Thyroid gland (tissue), 4 donors: ENCODE measurements around the gene LAMTOR1. TPM values are rescaled to one million over a fixed set of nuclear protein-coding genes. Genes with fewer than 3 reads are reported as not detected.

Source experiments
- DNase-seq, 2 donors: peaks; one replicate each; pipeline ENCODE4 v3.0.0-alpha.2; 2019
- H3K27ac ChIP-seq, 3 donors: fragments of 200-600 bp; sonication (generic); 1 replicate in 2 of 3; 2 replicates in 1 of 3; pipeline ENCODE4 v1.5.1; 2016 to 2019; ENCODE audit warnings: mild to moderate bottlenecking in 1 of 3, moderate library complexity in 1 of 3
- H3K27me3 ChIP-seq: fragments of 200-600 bp; sonication (generic); one replicate; pipeline ENCODE4 v1.5.1; 2019
- H3K36me3 ChIP-seq, 2 donors: fragments of 200-600 bp; sonication (generic); one replicate each; pipeline ENCODE4 v1.5.1; 2016 to 2019
- H3K4me1 ChIP-seq, 2 donors: fragments of 200-600 bp; sonication (generic); one replicate each; pipeline ENCODE4 v1.5.1; 2017 to 2019
- H3K4me3 ChIP-seq, 3 donors: fragments of 200-600 bp; sonication (generic); replicated peaks in 1 of 3; 1 replicate in 2 of 3; 2 replicates in 1 of 3; pipeline ENCODE4 v1.5.1; 2016; ENCODE audit warnings: mild to moderate bottlenecking in 1 of 3
- H3K9me3 ChIP-seq: fragments of 200-600 bp; sonication (generic); one replicate; pipeline ENCODE4 v1.5.1; 2017
- POLR2A ChIP-seq, 2 donors: fragments of 450-650 bp; IDR thresholded peaks; one replicate each; pipeline ENCODE4 v1.6.1; 2017; ENCODE audit warnings: antibody characterized with exemption in 2 of 2, mild to moderate bottlenecking in 2 of 2, moderate library complexity in 1 of 2
- WGBS, 2 donors: methylation state at CpG; one replicate each; pipeline ENCODE4 v1.1.5; 2017; 5-methylcytosine and 5-hydroxymethylcytosine counted together
- intact Hi-C: fragments of 100-400 bp; cut with DNase I; formaldehyde crosslinking; loops from one replicate; pipeline ENCODE4 v1.15.1; 2023
- total RNA-seq, 4 donors: library from RNA; depleted of rRNA; stranded (reverse); fragments of >200 nt; gene quantifications; one replicate each; pipeline ENCODE4 v1.2.3, GENCODE V29; 2016
- TF ChIP-seq, protein P1 (sequence below), 6 experiments: fragments of 200-600 bp in 3 of 6; fragments of 450-650 bp in 3 of 6; sonication (generic) in 3 of 6; IDR thresholded peaks; one replicate each; pipeline ENCODE4 v1.5.1; 2016 to 2019; ENCODE audit warnings: antibody characterized with exemption in 6 of 6, mild to moderate bottlenecking in 2 of 6, inconsistent platforms in 1 of 6, moderate library complexity in 1 of 6

LAMTOR1 gene
- total RNA-seq, 4 donors from 2014 or later, result 127 to 204 (median 182) TPM

DNA sequence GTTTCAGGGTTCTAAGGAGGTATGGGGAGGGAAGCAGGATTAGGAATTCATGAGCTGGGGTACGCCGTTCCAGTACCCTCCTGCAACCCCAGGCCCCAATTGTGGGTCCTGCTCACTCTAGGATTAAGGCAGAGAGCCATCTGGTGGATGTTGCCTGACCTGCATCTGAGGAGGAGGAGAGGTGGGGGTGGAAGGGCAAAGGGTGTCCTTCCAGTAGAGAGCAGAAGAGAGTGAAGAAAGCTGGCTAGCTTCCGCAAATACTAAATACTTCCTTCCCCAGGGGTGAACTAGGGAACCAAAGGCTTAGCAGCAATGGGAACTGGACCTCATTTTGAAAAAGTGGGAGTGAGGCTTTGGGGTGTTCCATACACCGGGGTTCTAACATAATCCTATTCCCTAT is 11.8 kb downstream of the LAMTOR1 start:
- Histone ChIP-seq H3K27ac (peak overlapping the region; percentile 47 to 59 (median 51)), H3K4me3 (no peak overlapping the region), H3K27me3 (no peaks in the 10 kb centered on the region), H3K9me3 (no peaks in the 10 kb centered on the region), H3K4me1 (peaks cover 25 to 30% of the 10 kb centered on the region in 2 donors), H3K36me3 (peaks cover 0 to 6% of the 10 kb centered on the region in 2 donors)
- intact Hi-C loops, result no loop called here
- TF ChIP-seq, protein P1, sequence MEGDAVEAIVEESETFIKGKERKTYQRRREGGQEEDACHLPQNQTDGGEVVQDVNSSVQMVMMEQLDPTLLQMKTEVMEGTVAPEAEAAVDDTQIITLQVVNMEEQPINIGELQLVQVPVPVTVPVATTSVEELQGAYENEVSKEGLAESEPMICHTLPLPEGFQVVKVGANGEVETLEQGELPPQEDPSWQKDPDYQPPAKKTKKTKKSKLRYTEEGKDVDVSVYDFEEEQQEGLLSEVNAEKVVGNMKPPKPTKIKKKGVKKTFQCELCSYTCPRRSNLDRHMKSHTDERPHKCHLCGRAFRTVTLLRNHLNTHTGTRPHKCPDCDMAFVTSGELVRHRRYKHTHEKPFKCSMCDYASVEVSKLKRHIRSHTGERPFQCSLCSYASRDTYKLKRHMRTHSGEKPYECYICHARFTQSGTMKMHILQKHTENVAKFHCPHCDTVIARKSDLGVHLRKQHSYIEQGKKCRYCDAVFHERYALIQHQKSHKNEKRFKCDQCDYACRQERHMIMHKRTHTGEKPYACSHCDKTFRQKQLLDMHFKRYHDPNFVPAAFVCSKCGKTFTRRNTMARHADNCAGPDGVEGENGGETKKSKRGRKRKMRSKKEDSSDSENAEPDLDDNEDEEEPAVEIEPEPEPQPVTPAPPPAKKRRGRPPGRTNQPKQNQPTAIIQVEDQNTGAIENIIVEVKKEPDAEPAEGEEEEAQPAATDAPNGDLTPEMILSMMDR (IDR thresholded peaks at IDR 0.05), result peak; percentile 47 to 97 (median 86)
- no peak for TF ChIP-seq POLR2A (IDR thresholded peaks at IDR 0.05)
- peak; percentile 77 to 78 for DNase-seq
- WGBS, 2 donors, result 33 to 36% methylated on average over 4 of the region's 4 CpGs

DNA sequence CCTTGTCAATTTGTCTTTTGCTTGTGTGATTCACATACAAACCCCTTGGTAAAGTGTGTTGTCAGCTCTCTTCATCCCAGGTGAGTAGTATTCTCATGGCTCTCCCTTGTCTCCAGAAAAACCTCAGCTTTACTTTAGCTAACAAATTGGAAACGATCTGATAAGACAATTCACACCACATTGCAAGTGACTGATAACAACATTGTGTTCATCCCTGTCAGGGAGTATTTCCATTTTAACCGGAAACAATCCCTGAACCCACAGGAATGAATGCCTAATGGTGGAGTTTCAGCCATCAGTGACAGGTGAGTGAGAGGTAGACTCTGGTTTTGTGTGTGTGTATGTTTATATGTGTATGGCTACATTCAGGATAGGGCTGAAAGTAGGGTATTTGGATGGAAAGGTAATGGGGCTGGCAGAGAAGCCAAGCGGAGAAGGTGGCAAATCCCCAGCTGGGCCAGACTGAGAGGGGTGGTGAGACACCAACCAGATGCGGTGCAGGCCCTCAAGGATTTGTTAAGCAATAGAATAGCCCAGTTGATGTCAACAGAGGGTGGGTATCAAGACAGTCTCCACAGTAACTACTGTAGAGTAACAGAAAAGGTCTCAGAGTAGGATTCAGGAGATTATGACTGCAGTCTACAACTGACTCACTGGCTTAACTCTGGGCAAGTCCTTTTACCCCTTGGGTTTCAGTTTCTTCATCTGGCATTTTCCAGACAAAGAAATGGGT is 14.9 kb downstream of the LAMTOR1 start:
- Histone ChIP-seq H3K27me3 (no peaks in the 10 kb centered on the region), H3K9me3 (no peaks in the 10 kb centered on the region), H3K27ac (no peak overlapping the region), H3K36me3 (no peaks in the 10 kb centered on the region), H3K4me1 (peaks cover 21 to 24% of the 10 kb centered on the region in 2 donors), H3K4me3 (no peak overlapping the region)
- intact Hi-C loops, result no loop called here
- TF ChIP-seq, protein P1 (IDR thresholded peaks at IDR 0.05), result no peak
- no peak for TF ChIP-seq POLR2A (IDR thresholded peaks at IDR 0.05)
- WGBS, 2 donors, result 85 to 87% methylated on average over 4 of the region's 4 CpGs
- no peak for DNase-seq

DNA sequence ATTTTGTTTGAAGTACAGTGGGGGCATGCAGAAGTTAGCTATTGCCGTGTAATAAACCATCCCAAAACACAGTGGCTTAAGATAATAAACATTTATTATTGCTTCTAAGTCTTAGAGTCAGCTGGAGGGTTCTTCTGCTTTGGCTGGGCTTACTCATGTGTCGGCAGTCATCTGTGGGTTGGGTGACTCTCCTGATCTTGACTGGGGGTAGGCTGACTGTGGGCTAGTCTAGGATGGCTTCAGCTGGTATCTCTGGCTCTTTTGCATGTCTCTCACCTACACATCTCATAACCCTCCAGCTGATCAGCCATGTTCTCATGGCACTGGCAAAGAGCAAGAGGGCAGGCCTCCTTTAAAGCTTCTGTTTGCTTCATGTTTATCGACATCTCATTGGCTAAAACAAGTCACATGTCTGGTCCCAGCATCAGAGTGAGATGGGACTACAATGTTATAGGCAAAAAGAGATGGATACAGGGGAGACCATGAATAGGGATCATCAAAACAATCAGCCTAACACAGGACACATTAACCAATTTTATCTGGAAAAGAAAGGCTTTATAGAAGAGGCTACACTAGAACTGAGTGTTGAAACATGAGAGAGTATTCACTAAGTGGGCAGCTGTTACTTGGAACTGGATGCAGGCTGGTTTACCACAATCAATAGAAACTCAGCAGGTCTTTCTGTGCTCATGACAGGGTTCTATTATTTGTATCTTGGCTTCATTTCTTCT is 17.3 kb downstream of the LAMTOR1 start:
- Histone ChIP-seq H3K27ac (no peak overlapping the region), H3K4me1 (peaks cover 0 to 8% of the 10 kb centered on the region in 2 donors), H3K27me3 (no peaks in the 10 kb centered on the region), H3K4me3 (no peak overlapping the region), H3K9me3 (no peaks in the 10 kb centered on the region), H3K36me3 (no peaks in the 10 kb centered on the region)
- intact Hi-C loops, result no loop called here
- no peak for DNase-seq
- TF ChIP-seq, protein P1 (IDR thresholded peaks at IDR 0.05), result no peak
- TF ChIP-seq POLR2A (IDR thresholded peaks at IDR 0.05), result no peak
- 95 to 98% methylated on average over 3 of the region's 3 CpGs for WGBS, 2 donors

DNA sequence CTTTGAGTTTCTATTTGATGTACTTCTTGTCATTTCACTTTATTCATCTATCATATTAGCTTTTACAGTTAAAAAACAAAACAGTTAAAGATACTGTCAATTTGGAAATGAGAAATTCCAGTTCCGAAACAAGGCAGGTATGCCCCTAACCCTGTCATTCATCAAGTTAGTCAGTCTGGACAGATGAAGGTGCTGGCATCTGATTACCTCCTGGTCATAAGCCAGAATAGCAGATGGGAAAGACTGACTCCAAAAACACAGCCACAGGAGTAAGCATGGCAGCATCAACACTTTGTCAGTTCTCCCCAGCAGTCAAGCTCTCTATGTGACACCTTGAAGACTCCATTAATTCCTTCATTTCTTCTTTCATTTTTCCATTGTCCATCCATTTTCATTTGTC is 18.1 kb downstream of the LAMTOR1 start:
- no peak for DNase-seq
- Histone ChIP-seq H3K27me3 (no peaks in the 10 kb centered on the region), H3K9me3 (no peaks in the 10 kb centered on the region), H3K27ac (no peak overlapping the region), H3K4me3 (no peak overlapping the region), H3K4me1 (peaks cover 0 to 7% of the 10 kb centered on the region in 2 donors), H3K36me3 (no peaks in the 10 kb centered on the region)
- WGBS, 2 donors, result 93 to 98% methylated on average over 1 of the region's 1 CpG
- no peak for TF ChIP-seq POLR2A (IDR thresholded peaks at IDR 0.05)
- TF ChIP-seq, protein P1 (IDR thresholded peaks at IDR 0.05), result no peak
- intact Hi-C loops, result no loop called here

DNA sequence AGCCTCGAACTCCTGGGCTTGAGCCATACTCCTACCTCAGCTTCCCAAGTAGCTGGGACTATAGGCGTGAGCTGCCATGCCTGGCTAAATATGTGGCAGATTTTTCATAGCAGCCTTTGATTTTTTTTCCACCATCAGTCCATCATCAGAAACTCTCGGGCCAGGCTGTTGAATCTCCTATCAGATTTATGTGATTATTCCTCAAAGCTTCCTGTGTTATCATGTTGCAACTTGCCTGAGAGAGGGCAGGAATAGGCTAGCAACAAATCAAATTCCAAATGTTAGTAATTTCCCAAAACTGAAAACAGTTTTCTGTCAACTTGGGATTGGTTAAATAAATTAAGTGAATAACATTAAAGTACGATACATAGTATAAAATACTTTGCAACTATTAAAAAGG is 19.0 kb downstream of the LAMTOR1 start:
- H3K36me3 ChIP-seq, result no peaks in the 10 kb centered on the region
- H3K4me1 ChIP-seq, result peaks cover 3 to 7% of the 10 kb centered on the region in 2 donors
- TF ChIP-seq, protein P1 (IDR thresholded peaks at IDR 0.05), result no peak
- TF ChIP-seq POLR2A (IDR thresholded peaks at IDR 0.05), result no peak
- 80 to 91% methylated on average over 4 of the region's 4 CpGs for WGBS, 2 donors
- H3K27me3 ChIP-seq, result no peaks in the 10 kb centered on the region
- no peak overlapping the region for H3K27ac ChIP-seq
- no peak overlapping the region for H3K4me3 ChIP-seq
- intact Hi-C loops, result no loop called here
- H3K9me3 ChIP-seq, result no peaks in the 10 kb centered on the region
- no peak for DNase-seq
